ENCODE results near the gene LCNL1. TPM values are rescaled to one million over a fixed set of nuclear protein-coding genes. Genes with fewer than 3 reads are reported as not detected.
A peak's percentile ranks its signal among the peaks of the same experiment; 100 is the strongest.

LCNL1 gene
- total and polyA plus RNA-seq, 2 of the 13 experiments (the other 11 are each of a cell fraction or from before 2014, with no cell fraction given) = not detected

GRCh38 chr9:136945333-136946227 lies 37.2 kb upstream of the LCNL1 start:
- H3K4me3 ChIP-seq (replicated peaks in 1 of 3; ENCODE audit: insufficient read depth in 1 of 3, low read depth in 2 of 3, low read length in 3 of 3) = peak overlapping the region in 2 of 3 experiments; percentile 44 to 52; a peak in 4 of 6 replicates
- H4K20me1 ChIP-seq (ENCODE audit: insufficient read depth, low read length) = no peaks in the 10 kb centered on the region
- no peak overlapping the region for H2AFZ ChIP-seq (ENCODE audit: low read length)
- BruUV-seq (replicated peaks) = no TSS peak
- peak; percentile 31 for DNase-seq (ENCODE audit: low spot score)
- in situ Hi-C loops (cut with HindIII; ENCODE audit: extremely low pct_ligation_motif_present, low pct_unique_long_range_greater_than_20kb) (loop anchor here (5.0 kb wide), 1 partner anchor 87 kb away; the partner anchor contains the start of gene FUT7), intact Hi-C loops (cut with micrococcal nuclease; ENCODE audit: unreplicated experiment) (loop anchor here (2.0 kb wide), 1 partner anchor 47 kb away; the partner anchor contains the start of gene PAXX)
- WGBS (ENCODE audit: low lambda C conversion rate) = 84% methylated on average over 10 of the region's 30 CpGs
- peaks cover 47% of the 10 kb centered on the region for H3K4me1 ChIP-seq (ENCODE audit: insufficient read depth, low read length)
- FAIRE-seq = no peak
- peak overlapping the region; percentile 74 for H3K27ac ChIP-seq (ENCODE audit: extremely low read length, insufficient read depth, low read length)
- ChIA-PET POLR2A (interaction anchor here (0.7 to 2.4 kb wide), 8 partner anchors 14 to 90 kb away, joined by 3 to 11 read pairs (median 4); partner anchors contain the start of genes CLIC3, PAXX and TRAF2), CTCF (ENCODE audit: low intra/inter-chr PET ratio, low total read pairs) (no interaction called here)
- H3K9me3 ChIP-seq (ENCODE audit: low read length) = no peaks in the 10 kb centered on the region
- H3K36me3 ChIP-seq (replicated peaks in 1 of 2; ENCODE audit: control insufficient read depth in 1 of 2, insufficient read depth in 2 of 2, low read length in 2 of 2) = peaks cover 7 to 22% of the 10 kb centered on the region in 2 experiments
- no peaks in the 10 kb centered on the region for H3K27me3 ChIP-seq (ENCODE audit: control insufficient read depth in 1 of 2, insufficient read depth in 2 of 2, low read length in 2 of 2)
- H3K9ac ChIP-seq (ENCODE audit: insufficient read depth, low read depth, low read length) = peak overlapping the region; percentile 20; the same call in 1 of the 2 replicates
- ATAC-seq = no peak
- peak overlapping the region; percentile 71 for H3K4me2 ChIP-seq (ENCODE audit: low read depth, low read length)
- H3K79me2 ChIP-seq (ENCODE audit: insufficient read depth, low read length) = peaks cover 14% of the 10 kb centered on the region
- TF ChIP-seq PATZ1 (CRISPR knock-in tag; IDR thresholded peaks at IDR 0.05) (peak; percentile 67), ETV5 (CRISPR knock-in tag; IDR thresholded peaks at IDR 0.05; ENCODE audit: borderline replicate concordance) (no peak), RBFOX2 (IDR thresholded peaks at IDR 0.05; ENCODE audit: low read depth, low read length) (peak; percentile 34; the same call in 1 of the 2 replicates), KDM5B (CRISPR knock-in tag; IDR thresholded peaks at IDR 0.05; ENCODE audit: borderline replicate concordance) (0 out of 2 replicates have a peak, but pooled peaks have one; percentile 17), ZNF274 (CRISPR knock-in tag; IDR thresholded peaks at IDR 0.05) (0 out of 2 replicates have a peak, but pooled peaks have one; percentile 52), HDAC1 (CRISPR knock-in tag; IDR thresholded peaks at IDR 0.05) (peak; percentile 19; the same call in 1 of the 2 replicates), HNRNPL (IDR thresholded peaks at IDR 0.05; ENCODE audit: low read depth, low read length) (0 out of 2 replicates have a peak, but pooled peaks have one; percentile 6), GLI4 (CRISPR knock-in tag; IDR thresholded peaks at IDR 0.05; ENCODE audit: borderline replicate concordance) (no peak), SRSF1 (optimal IDR thresholded peaks at IDR 0.05; ENCODE audit: low read depth, low read length) (peak; percentile 24), PAX8 (CRISPR knock-in tag; IDR thresholded peaks at IDR 0.05; ENCODE audit: borderline replicate concordance) (no peak), ZNF589 (CRISPR knock-in tag; conservative IDR thresholded peaks at IDR 0.05) (0 out of 2 replicates have a peak, but pooled peaks have one; percentile 47), ZNF607 (CRISPR knock-in tag; IDR thresholded peaks at IDR 0.05; ENCODE audit: borderline replicate concordance) (peak; percentile 7; the same call in 1 of the 2 replicates), RBM39 (IDR thresholded peaks at IDR 0.05; ENCODE audit: low read depth, low read length, poor library complexity, severe bottlenecking) (peak; percentile 9), HOXA3 (CRISPR knock-in tag; IDR thresholded peaks at IDR 0.05) (0 out of 2 replicates have a peak, but pooled peaks have one; percentile 24), NFKB2 (CRISPR knock-in tag; IDR thresholded peaks at IDR 0.05; ENCODE audit: borderline replicate concordance) (peak; percentile 41; the same call in 1 of the 2 replicates)
- TF ChIP-seq, protein P1, sequence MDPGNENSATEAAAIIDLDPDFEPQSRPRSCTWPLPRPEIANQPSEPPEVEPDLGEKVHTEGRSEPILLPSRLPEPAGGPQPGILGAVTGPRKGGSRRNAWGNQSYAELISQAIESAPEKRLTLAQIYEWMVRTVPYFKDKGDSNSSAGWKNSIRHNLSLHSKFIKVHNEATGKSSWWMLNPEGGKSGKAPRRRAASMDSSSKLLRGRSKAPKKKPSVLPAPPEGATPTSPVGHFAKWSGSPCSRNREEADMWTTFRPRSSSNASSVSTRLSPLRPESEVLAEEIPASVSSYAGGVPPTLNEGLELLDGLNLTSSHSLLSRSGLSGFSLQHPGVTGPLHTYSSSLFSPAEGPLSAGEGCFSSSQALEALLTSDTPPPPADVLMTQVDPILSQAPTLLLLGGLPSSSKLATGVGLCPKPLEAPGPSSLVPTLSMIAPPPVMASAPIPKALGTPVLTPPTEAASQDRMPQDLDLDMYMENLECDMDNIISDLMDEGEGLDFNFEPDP (CRISPR knock-in tag; conservative IDR thresholded peaks at IDR 0.05) = no peak
- TF ChIP-seq, protein P2, sequence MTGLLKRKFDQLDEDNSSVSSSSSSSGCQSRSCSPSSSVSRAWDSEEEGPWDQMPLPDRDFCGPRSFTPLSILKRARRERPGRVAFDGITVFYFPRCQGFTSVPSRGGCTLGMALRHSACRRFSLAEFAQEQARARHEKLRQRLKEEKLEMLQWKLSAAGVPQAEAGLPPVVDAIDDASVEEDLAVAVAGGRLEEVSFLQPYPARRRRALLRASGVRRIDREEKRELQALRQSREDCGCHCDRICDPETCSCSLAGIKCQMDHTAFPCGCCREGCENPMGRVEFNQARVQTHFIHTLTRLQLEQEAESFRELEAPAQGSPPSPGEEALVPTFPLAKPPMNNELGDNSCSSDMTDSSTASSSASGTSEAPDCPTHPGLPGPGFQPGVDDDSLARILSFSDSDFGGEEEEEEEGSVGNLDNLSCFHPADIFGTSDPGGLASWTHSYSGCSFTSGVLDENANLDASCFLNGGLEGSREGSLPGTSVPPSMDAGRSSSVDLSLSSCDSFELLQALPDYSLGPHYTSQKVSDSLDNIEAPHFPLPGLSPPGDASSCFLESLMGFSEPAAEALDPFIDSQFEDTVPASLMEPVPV (CRISPR knock-in tag; IDR thresholded peaks at IDR 0.05) = 0 out of 2 replicates have a peak, but pooled peaks have one; percentile 32
